HepG2 (cell line): ENCODE data around the gene PDP2. TPM values are rescaled to one million over a fixed set of nuclear protein-coding genes. Genes with fewer than 3 reads are reported as not detected.

ENCODE experiments used
- ATAC-seq: fragments of 200-7000 bp; cut with Tn5 transposase; 3 replicates; pipeline ENCODE4 v1.9.1; 2020; ENCODE audit warnings: mild to moderate bottlenecking, moderate library complexity
- BruUV-seq: library from RNA; stranded (reverse); fragments of 400-500 nt; replicated peaks from 2 replicates; lab custom pipeline; 2021; lab: Mats Ljungman, UMichigan
- CTCF ChIA-PET: fragments of 300-600 bp; formaldehyde crosslinking; extraction: SDS; loops from one replicate; lab custom pipeline; 2021; ENCODE audit warnings: low total read pairs, inconsistent platforms, low intra/inter-chr PET ratio; lab: Yijun Ruan, JAX
- POLR2A ChIA-PET: fragments of 350-600 bp; sonication (Branson Sonifier 250); formaldehyde crosslinking; loops from one replicate; lab custom pipeline; 2020; ENCODE audit warnings: antibody characterized with exemption, inconsistent platforms; lab: Yijun Ruan, JAX
- DNase-seq: peaks from one replicate; pipeline ENCODE4 v3.0.0-alpha.2; 2015; ENCODE audit warnings: low spot score
- FAIRE-seq: peaks from 3 replicates; lab custom pipeline; 2011; peaks lifted over from hg19 to GRCh38; lab: Jason Lieb, UNC
- H2AFZ ChIP-seq: one replicate; pipeline ENCODE4 v1.6.1; 2011; ENCODE audit warnings: low read length, inconsistent platforms
- H3K27ac ChIP-seq: fragments of 300-600 bp; 3 replicates; pipeline ENCODE4 v1.8.0; 2011; ENCODE audit warnings: mixed run types, mild to moderate bottlenecking, mixed read lengths, low read length, inconsistent platforms; ENCODE audit not compliant: insufficient read depth; ENCODE audit errors: extremely low read length
- H3K27me3 ChIP-seq, 2 experiments: fragments of 200-600 bp in 1 of 2; 2 replicates in 1 of 2; 3 replicates in 1 of 2; pipeline versions ENCODE4 v1.6.0 to v1.8.0; 2011; ENCODE audit warnings: low read length in 2 of 2, mild to moderate bottlenecking in 2 of 2, moderate library complexity in 2 of 2, inconsistent platforms in 1 of 2; ENCODE audit not compliant: insufficient read depth in 2 of 2, control insufficient read depth in 1 of 2
- H3K36me3 ChIP-seq, 2 experiments: fragments of 200-600 bp in 1 of 2; replicated peaks in 1 of 2; 2 replicates in 1 of 2; 3 replicates in 1 of 2; pipeline versions ENCODE4 v1.5.1 to v1.8.0; 2011; ENCODE audit warnings: low read length in 2 of 2, inconsistent platforms in 1 of 2; ENCODE audit not compliant: insufficient read depth in 2 of 2, control insufficient read depth in 1 of 2
- H3K4me1 ChIP-seq: 2 replicates; pipeline ENCODE4 v1.5.1; 2012; ENCODE audit warnings: low read length, inconsistent platforms; ENCODE audit not compliant: insufficient read depth
- H3K4me2 ChIP-seq: 2 replicates; pipeline ENCODE4 v1.6.0; 2011; ENCODE audit warnings: low read depth, low read length, inconsistent platforms
- H3K4me3 ChIP-seq, 3 experiments: fragments of 200-600 bp in 1 of 3; sonication (generic), shearing (Covaris generic) in 1 of 3; replicated peaks in 1 of 3; 2 replicates each; pipeline ENCODE4 v1.5.1; 2011 to 2016; ENCODE audit warnings: low read length in 3 of 3, inconsistent platforms in 2 of 3, low read depth in 2 of 3, mild to moderate bottlenecking in 2 of 3, control low read depth in 1 of 3, mixed read lengths in 1 of 3; ENCODE audit not compliant: insufficient read depth in 1 of 3
- H3K79me2 ChIP-seq: one replicate; pipeline ENCODE4 v1.6.1; 2011; ENCODE audit warnings: low read length, inconsistent platforms; ENCODE audit not compliant: insufficient read depth
- H3K9ac ChIP-seq: 2 replicates; pipeline ENCODE4 v1.6.0; 2011; ENCODE audit warnings: mild to moderate bottlenecking, low read depth, low read length, inconsistent platforms; ENCODE audit not compliant: insufficient read depth
- H3K9me3 ChIP-seq: 2 replicates; pipeline ENCODE4 v1.5.1; 2012; ENCODE audit warnings: mild to moderate bottlenecking, low read length
- H4K20me1 ChIP-seq: 2 replicates; pipeline ENCODE4 v1.6.0; 2011; ENCODE audit warnings: inconsistent platforms, mild to moderate bottlenecking, low read length, moderate library complexity; ENCODE audit not compliant: insufficient read depth
- ASH2L ChIP-seq: fragments of 300-600, 200-600 bp; sonication (generic); IDR thresholded peaks from 2 replicates; pipeline ENCODE4 v1.7.0; 2017; ENCODE audit warnings: low read depth, mild to moderate bottlenecking, moderate library complexity, mixed read lengths, low read length; ENCODE audit not compliant: insufficient read length
- CREB1 ChIP-seq, 2 experiments: fragments of 450-650 bp in 1 of 2; IDR thresholded peaks; 2 replicates each; pipeline ENCODE4 v1.6.1; 2016 to 2017; ENCODE audit warnings: control low read depth in 1 of 2, mild to moderate bottlenecking in 1 of 2, missing compliant biosample characterization in 1 of 2, missing genetic modification characterization in 1 of 2
- EP300 ChIP-seq, 3 experiments: sonication (generic) in 1 of 3; formaldehyde crosslinking in 1 of 3; IDR thresholded peaks; 2 replicates each; pipeline versions ENCODE4 v1.5.1 to v1.6.1; 2011 to 2020; ENCODE audit warnings: low read depth in 2 of 3, low read length in 2 of 3, borderline replicate concordance in 1 of 3, improper control_type of control experiment in 1 of 3, mild to moderate bottlenecking in 1 of 3, missing genetic modification reagents in 1 of 3, moderate library complexity in 1 of 3
- ETV6 ChIP-seq: sonication (generic); formaldehyde crosslinking; conservative IDR thresholded peaks from 2 replicates; pipeline ENCODE4 v1.4.0; 2020; ENCODE audit warnings: missing genetic modification reagents
- GFI1 ChIP-seq: sonication (generic); formaldehyde crosslinking; IDR thresholded peaks from 2 replicates; pipeline ENCODE4 v1.5.0; 2020; ENCODE audit warnings: missing genetic modification reagents, mild to moderate bottlenecking, borderline replicate concordance
- MAZ ChIP-seq, 2 experiments: sonication (generic) in 1 of 2; formaldehyde crosslinking in 1 of 2; IDR thresholded peaks; 2 replicates each; pipeline versions ENCODE4 v1.5.0 to v1.6.1; 2012 to 2020; ENCODE audit warnings: low read depth in 2 of 2, mild to moderate bottlenecking in 2 of 2, borderline replicate concordance in 1 of 2, improper control_type of control experiment in 1 of 2, low read length in 1 of 2, missing genetic modification reagents in 1 of 2, moderate library complexity in 1 of 2
- MBNL3 ChIP-seq: fragments of 250-450 bp; sonication (Bioruptor Pico); conservative IDR thresholded peaks from 2 replicates; pipeline ENCODE4 v1.8.0; 2022; ENCODE audit warnings: mild to moderate bottlenecking, inconsistent platforms
- NFKB2 ChIP-seq: sonication (generic); formaldehyde crosslinking; IDR thresholded peaks from 2 replicates; pipeline ENCODE4 v1.4.0; 2020; ENCODE audit warnings: missing genetic modification reagents, borderline replicate concordance
- NRL ChIP-seq: sonication (generic); formaldehyde crosslinking; IDR thresholded peaks from 2 replicates; pipeline ENCODE4 v1.5.0; 2020; ENCODE audit warnings: missing genetic modification reagents, mild to moderate bottlenecking, moderate library complexity, borderline replicate concordance
- POGZ ChIP-seq: sonication (generic); formaldehyde crosslinking; IDR thresholded peaks from 2 replicates; pipeline ENCODE4 v1.4.0; 2020; ENCODE audit warnings: mild to moderate bottlenecking, missing genetic modification reagents
- POLR2G ChIP-seq: fragments of 200-400 bp; formaldehyde crosslinking; IDR thresholded peaks from 2 replicates; pipeline ENCODE4 v1.6.1; 2018; ENCODE audit warnings: mild to moderate bottlenecking, low read depth, low read length, moderate library complexity
- ZNF546 ChIP-seq: sonication (generic); formaldehyde crosslinking; conservative IDR thresholded peaks from 2 replicates; pipeline ENCODE4 v1.8.1; 2023; ENCODE audit warnings: mild to moderate bottlenecking, missing genetic modification reagents
- ZNF547 ChIP-seq: sonication (generic); formaldehyde crosslinking; IDR thresholded peaks from 2 replicates; pipeline ENCODE4 v1.5.1; 2020; ENCODE audit warnings: mild to moderate bottlenecking, missing genetic modification reagents
- ZNF782 ChIP-seq: sonication (generic); formaldehyde crosslinking; IDR thresholded peaks from 2 replicates; pipeline ENCODE4 v1.4.0; 2020; ENCODE audit warnings: missing genetic modification reagents, mild to moderate bottlenecking, borderline replicate concordance
- ZSCAN9 ChIP-seq: IDR thresholded peaks from 2 replicates; pipeline ENCODE4 v1.6.1; 2016; ENCODE audit warnings: borderline replicate concordance
- WGBS: methylation state at CpG from one replicate; pipeline ENCODE4 v1.1.6; 2017; ENCODE audit warnings: low lambda C conversion rate; 5-methylcytosine and 5-hydroxymethylcytosine counted together
- in situ Hi-C: cut with HindIII; loops from 2 replicates; pipeline ENCODE4 v1.10.0; 2017; ENCODE audit warnings: low pct_unique_long_range_greater_than_20kb; ENCODE audit not compliant: extremely low pct_ligation_motif_present
- intact Hi-C: fragments of 100-400 bp; cut with micrococcal nuclease; formaldehyde crosslinking; loops from one replicate; pipeline ENCODE4 v1.10.0; 2022; ENCODE audit not compliant: unreplicated experiment
- polyA plus RNA-seq, 8 experiments: library from polyadenylated mRNA; depleted of rRNA in 3 of 8; stranded (reverse) in 7 of 8; unstranded in 1 of 8; fragments of >200 nt; fragmentation: Illumina TruSeq in 4 of 8; extraction: Trizol in 4 of 8; gene quantifications; 2 replicates each; pipeline versions ENCODE4 v1.2.1 to v1.2.3, GENCODE V29; 2011 to 2016; ENCODE audit warnings: low read depth in 4 of 8, missing spikeins in 1 of 8, mixed read lengths in 1 of 8; ENCODE audit not compliant: insufficient read depth in 1 of 8
- total RNA-seq, 5 experiments: library from RNA; depleted of rRNA; stranded (reverse); fragments of >200 nt; fragmentation: Illumina TruSeq; extraction: Trizol; gene quantifications; 2 replicates each; pipeline ENCODE4 v1.2.3, GENCODE V29; 2016; ENCODE audit warnings: low read depth in 1 of 5
- TF ChIP-seq, protein P1 (sequence below): sonication (generic); formaldehyde crosslinking; IDR thresholded peaks from 2 replicates; pipeline ENCODE4 v1.4.0; 2020; ENCODE audit warnings: mild to moderate bottlenecking, missing genetic modification reagents
- TF ChIP-seq, protein P2 (sequence below): sonication (generic); formaldehyde crosslinking; IDR thresholded peaks from 2 replicates; pipeline ENCODE4 v1.4.0; 2020; ENCODE audit warnings: mild to moderate bottlenecking, missing genetic modification reagents

The PDP2 gene
- total and polyA plus RNA-seq, 2 of the 13 experiments (the other 11 are each of a cell fraction or from before 2014, with no cell fraction given), result 12.8 to 15.8 TPM

GRCh38 chr16:66926171-66926947 lies 46.0 kb downstream of the PDP2 start:
- FAIRE-seq, result no peak
- POLR2A ChIA-PET, result interaction anchor here (0.8 to 3.8 kb wide), 3 partner anchors 8 to 26 kb away, joined by 4 to 23 read pairs (median 16); partner anchors contain the start of gene CIAO2B

DNA sequence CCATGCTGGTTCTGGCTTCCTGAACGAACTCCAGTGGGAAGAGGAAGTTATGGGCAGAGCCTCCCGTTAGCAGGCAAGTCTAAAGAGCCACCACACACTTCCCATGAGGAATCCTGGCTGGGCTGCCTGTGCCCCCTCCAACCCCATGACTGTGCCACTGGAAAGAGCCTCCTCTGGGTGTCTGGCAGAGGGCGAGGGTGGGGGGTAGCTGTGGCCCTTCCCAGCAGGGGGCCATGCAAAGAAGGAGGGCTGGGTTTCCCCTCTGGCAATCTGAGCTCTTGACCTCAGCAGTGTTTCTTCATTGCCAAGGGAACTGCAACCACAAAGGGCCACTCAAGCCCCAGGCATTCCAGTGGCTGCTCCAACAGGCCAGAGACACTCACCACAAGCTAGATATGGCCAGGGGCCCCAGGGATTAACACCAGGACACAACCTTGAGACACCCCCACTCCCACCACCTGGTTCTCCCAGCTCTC lies 46.7 kb downstream of the PDP2 start:
- Histone ChIP-seq H3K9ac (0 out of 2 replicates have a peak overlapping the region, but pooled peaks have one; percentile 9), H4K20me1 (no peaks in the 10 kb centered on the region), H3K4me3 (no peak overlapping the region), H3K79me2 (no peaks in the 10 kb centered on the region), H3K4me2 (0 out of 2 replicates have a peak overlapping the region, but pooled peaks have one; percentile 4), H3K27me3 (peaks cover 5 to 18% of the 10 kb centered on the region in 2 experiments; a peak in 4 of 5 replicates), H3K9me3 (no peaks in the 10 kb centered on the region), H3K4me1 (peaks cover 54% of the 10 kb centered on the region), H3K27ac (no peak overlapping the region), H2AFZ (no peak overlapping the region), H3K36me3 (no peaks in the 10 kb centered on the region; a peak in 1 of 5 replicates)
- FAIRE-seq (no peak), ATAC-seq (peak; percentile 31), DNase-seq (peak; percentile 68)
- 24% methylated on average over 2 of the region's 3 CpGs for WGBS
- CTCF ChIA-PET, result interaction anchor here (2.9 kb wide), 1 partner anchor 32 kb away, joined by 28 read pairs; no protein-coding TSS in a partner anchor
- no TSS peak for BruUV-seq
- POLR2A ChIA-PET, result interaction anchor here (3.7 to 3.8 kb wide), 2 partner anchors 22 to 26 kb away, joined by 16 to 23 read pairs; no protein-coding TSS in a partner anchor
- in situ Hi-C loops, result no loop called here
- intact Hi-C loops, result no loop called here
- TF ChIP-seq POLR2G, result no peak
- TF ChIP-seq ZNF782 (CRISPR knock-in tag), result no peak
- TF ChIP-seq, protein P1, sequence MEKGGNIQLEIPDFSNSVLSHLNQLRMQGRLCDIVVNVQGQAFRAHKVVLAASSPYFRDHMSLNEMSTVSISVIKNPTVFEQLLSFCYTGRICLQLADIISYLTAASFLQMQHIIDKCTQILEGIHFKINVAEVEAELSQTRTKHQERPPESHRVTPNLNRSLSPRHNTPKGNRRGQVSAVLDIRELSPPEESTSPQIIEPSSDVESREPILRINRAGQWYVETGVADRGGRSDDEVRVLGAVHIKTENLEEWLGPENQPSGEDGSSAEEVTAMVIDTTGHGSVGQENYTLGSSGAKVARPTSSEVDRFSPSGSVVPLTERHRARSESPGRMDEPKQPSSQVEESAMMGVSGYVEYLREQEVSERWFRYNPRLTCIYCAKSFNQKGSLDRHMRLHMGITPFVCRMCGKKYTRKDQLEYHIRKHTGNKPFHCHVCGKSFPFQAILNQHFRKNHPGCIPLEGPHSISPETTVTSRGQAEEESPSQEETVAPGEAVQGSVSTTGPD (CRISPR knock-in tag), result peak; percentile 27; the same call in 1 of the 2 replicates
- no peak for TF ChIP-seq ETV6
- TF ChIP-seq MAZ (IDR thresholded peaks at IDR 0.05; ENCODE audit: borderline replicate concordance, low read depth, low read length), result peak; percentile 62; the same call in 1 of the 2 replicates
- no peak for TF ChIP-seq MAZ (CRISPR knock-in tag; IDR thresholded peaks at IDR 0.05; ENCODE audit: low read depth)
- no peak for TF ChIP-seq ZSCAN9 (CRISPR knock-in tag)
- TF ChIP-seq ASH2L, result peak; percentile 54
- 0 out of 2 replicates have a peak, but pooled peaks have one; percentile 38 for TF ChIP-seq NRL
- TF ChIP-seq MBNL3 (CRISPR knock-in tag), result no peak
- TF ChIP-seq ZNF546, result no peak

More at GRCh38 chr16:66926171-66926947, 46.0 kb downstream of the PDP2 start:
- no peak for DNase-seq
- Histone ChIP-seq H3K36me3 (no peaks in the 10 kb centered on the region), H3K9me3 (no peaks in the 10 kb centered on the region), H3K4me3 (no peak overlapping the region), H2AFZ (no peak overlapping the region), H3K4me2 (no peak overlapping the region), H3K4me1 (peaks cover 48% of the 10 kb centered on the region), H4K20me1 (no peaks in the 10 kb centered on the region), H3K27me3 (peaks cover 5 to 18% of the 10 kb centered on the region in 2 experiments; a peak in 4 of 5 replicates), H3K9ac (no peak overlapping the region), H3K27ac (no peak overlapping the region), H3K79me2 (no peaks in the 10 kb centered on the region)
- in situ Hi-C loops (no loop called here), intact Hi-C loops (no loop called here)
- BruUV-seq, result no TSS peak
- no peak; the same call in 2 of the 3 replicates for ATAC-seq
- CTCF ChIA-PET, result interaction anchor here (2.9 kb wide), 1 partner anchor 31 kb away, joined by 28 read pairs; no protein-coding TSS in a partner anchor
- TF ChIP-seq GFI1 (no peak), CREB1 (IDR thresholded peaks at IDR 0.05) (peak; percentile 53; the same call in 1 of the 2 replicates), CREB1 (CRISPR knock-in tag; IDR thresholded peaks at IDR 0.05) (no peak), POGZ (CRISPR knock-in tag) (no peak), EP300 (IDR thresholded peaks at IDR 0.05; ENCODE audit: low read depth in 2 of 2, low read length in 2 of 2) (no peak), EP300 (CRISPR knock-in tag; IDR thresholded peaks at IDR 0.05; ENCODE audit: borderline replicate concordance) (no peak), NFKB2 (CRISPR knock-in tag) (0 out of 2 replicates have a peak, but pooled peaks have one; percentile 13), ZNF547 (CRISPR knock-in tag) (no peak)
- TF ChIP-seq, protein P2, sequence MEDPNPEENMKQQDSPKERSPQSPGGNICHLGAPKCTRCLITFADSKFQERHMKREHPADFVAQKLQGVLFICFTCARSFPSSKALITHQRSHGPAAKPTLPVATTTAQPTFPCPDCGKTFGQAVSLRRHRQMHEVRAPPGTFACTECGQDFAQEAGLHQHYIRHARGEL (CRISPR knock-in tag), result 0 out of 2 replicates have a peak, but pooled peaks have one; percentile 23
- 62% methylated on average over 3 of the region's 5 CpGs for WGBS
